LNCaP clone FGC (cell line): Measurements from ENCODE around the gene COL15A1.
"Not testable (repeated sequence)": the region's sequence is repeated elsewhere in the genome, so short reads cannot be mapped to it uniquely, and the experiment has no call there.

Source experiments
- DNase-seq: peaks from one replicate; pipeline ENCODE4 v3.0.0-alpha.2; 2011; ENCODE audit warnings: low read depth
- H3K4me3 ChIP-seq: 2 replicates; pipeline ENCODE4 v1.5.1; 2011; ENCODE audit warnings: mild to moderate bottlenecking, low read depth, low read length, control low read depth
- CTCF ChIP-seq: IDR thresholded peaks from 2 replicates; pipeline ENCODE4 v1.5.1; 2012; ENCODE audit warnings: mild to moderate bottlenecking; ENCODE audit not compliant: control insufficient read depth, insufficient read depth; ENCODE audit errors: extremely low read depth

COL15A1 gene

DNA sequence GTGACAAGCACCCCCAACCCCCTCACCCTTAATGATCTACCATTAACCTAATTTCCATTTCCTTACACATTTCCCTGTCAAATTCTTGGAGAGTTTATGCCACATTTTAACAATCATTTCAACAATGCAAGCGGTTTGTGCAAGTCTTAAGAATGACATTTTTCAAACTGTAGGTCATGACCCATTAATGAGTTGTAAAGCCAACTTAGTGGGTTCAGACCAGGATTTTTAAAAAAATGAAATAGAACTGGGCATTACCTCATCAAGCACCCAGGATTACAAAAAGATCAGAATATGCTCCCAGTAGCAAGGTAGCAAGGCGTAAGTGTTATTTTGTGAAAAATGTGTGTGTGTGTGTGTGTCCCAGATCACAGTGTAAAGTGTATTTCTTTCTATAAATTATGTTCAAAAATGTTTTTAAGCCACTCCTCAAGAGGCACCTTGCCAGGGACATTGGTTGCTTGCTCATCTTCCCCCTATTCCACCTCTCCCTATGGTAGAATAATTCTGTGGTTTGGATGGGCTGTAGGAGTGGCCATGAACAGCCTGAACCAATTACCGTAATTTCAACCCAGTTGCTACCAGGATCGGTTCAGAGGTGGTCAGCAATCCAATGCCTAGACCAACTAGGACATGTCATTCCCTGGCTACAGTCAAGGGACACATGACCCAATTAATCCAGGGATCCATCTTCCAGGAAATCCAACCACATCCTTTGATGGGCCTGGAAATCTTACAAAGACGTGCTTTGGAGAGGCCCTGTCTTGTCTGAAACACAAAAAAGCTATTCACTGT, 146.8 kb downstream of the COL15A1 start:
- DNase-seq = no peak
- no peak for TF ChIP-seq CTCF
- no peak overlapping the region for H3K4me3 ChIP-seq

DNA sequence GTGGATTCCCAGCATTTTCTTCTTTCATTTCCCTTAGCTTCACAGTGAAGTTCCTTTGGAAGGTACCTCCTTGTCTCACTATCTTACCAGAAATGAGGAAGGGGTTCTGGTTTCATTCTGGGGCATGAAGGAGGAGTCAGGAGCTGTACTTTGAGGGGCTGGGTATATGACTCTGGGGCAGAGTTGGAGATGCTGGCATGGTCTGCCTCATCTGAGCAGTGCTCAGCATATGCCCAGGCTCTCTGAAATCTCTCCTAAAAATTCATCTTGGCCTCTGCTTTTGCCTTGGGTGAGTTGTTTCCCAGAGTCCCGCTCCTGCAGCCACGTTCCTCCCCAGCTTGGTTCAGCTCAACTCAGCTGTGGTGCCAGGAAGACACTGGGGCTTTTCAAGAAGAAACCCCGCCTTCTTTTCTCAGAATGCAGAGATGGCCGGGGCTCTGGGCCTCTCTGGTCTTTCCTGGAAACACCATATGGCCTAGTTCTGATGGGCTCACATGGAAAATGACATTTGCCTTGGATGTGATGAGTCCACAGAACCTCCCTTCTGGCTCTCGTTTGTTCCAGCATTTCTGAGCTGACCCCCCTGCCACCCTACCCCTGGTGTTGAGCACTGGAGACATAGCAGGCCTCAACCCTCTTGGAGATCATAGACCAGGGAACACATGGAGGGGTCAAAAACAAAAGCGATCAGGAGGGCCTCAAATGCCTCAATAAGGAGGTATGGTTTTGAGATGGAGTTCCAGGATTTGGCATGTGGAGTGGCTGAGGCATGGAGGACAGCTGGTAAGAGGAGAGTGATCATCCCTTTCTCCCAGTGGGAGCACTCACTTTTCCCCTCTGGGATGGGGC, 149.2 kb downstream of the COL15A1 start:
- TF ChIP-seq CTCF = no peak
- no peak overlapping the region for H3K4me3 ChIP-seq
- DNase-seq = no peak

GRCh38 chr9:99093492-99093791, 149.7 kb downstream of the COL15A1 start:
- H3K4me3 ChIP-seq = no peak overlapping the region
- DNase-seq = no peak
- no peak for TF ChIP-seq CTCF

DNA sequence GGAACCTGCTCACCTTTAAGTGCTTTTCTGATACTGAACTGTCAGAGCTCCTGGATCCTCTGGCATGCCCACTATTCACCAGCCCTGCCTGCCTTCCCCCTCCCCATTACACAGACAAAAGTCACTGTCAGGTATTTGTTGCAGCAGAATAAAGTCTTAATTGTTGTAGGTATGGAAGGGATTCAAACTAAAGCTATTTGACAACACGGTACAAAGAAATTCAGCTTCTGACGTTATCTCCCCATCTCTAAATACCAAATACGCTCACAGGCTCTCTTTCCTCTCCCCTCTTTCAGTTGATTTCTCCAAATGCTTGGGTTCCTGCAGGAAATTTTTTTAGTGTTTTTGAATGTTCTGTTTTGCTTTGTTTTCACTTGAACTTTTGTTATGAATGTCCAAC, 151.9 kb downstream of the COL15A1 start:
- no peak for TF ChIP-seq CTCF
- DNase-seq = no peak
- no peak overlapping the region for H3K4me3 ChIP-seq

- H3K4me3 ChIP-seq = no peak overlapping the region
- TF ChIP-seq CTCF = no peak
- DNase-seq = no peak
Observed at GRCh38 chr9:99096409-99096808, 152.7 kb downstream of the COL15A1 start.

DNA sequence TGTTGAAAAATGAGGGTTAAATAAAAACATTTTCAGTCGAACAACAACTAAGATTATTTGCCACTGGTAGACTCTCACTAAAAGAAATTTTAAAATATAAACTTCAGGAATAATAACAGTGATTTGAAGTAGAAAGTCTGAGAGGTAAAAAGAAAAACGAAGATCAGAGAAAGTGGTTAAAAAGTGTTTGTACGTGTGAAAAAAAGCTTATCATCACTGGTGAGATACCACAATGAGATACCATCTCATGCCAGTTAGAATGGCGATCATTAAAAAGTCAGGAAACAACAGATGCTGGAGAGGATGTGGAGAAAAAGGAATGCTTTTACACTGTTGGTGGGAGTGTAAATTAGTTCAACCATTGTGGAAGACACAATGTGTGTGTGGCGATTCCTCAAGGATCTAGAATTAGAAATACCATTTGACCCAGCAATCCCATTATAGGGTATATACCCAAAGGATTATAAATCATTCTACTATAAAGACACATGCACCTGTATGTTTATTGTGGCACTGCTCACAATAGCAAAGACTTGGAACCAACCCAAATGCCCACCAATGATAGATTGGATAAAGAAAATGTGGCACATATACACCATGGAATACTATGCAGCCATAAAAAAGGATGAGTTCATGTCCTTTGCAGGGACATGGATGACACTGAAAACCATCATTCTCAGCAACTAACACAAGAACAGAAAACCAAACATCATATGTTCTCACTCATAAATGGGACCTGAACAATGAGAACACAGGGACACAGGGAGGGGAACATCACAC, 156.3 kb downstream of the COL15A1 start:
- DNase-seq, H3K4me3 ChIP-seq: not testable (repeated sequence)

- no peak overlapping the region for H3K4me3 ChIP-seq
- no peak for TF ChIP-seq CTCF
- DNase-seq = no peak
Observed at GRCh38 chr9:99101271-99101670, 157.6 kb downstream of the COL15A1 start.
